GM10266 (cell line): ENCODE results near the gene ELAVL1.

Experiments
- DNase-seq: peaks from one replicate; pipeline ENCODE4 v3.0.0; 2012; ENCODE audit errors: extremely low spot score
- CTCF ChIP-seq: IDR thresholded peaks from 2 replicates; pipeline ENCODE4 v1.5.1; 2012; ENCODE audit warnings: mild to moderate bottlenecking, low read depth; ENCODE audit not compliant: control insufficient read depth, insufficient read depth; ENCODE audit errors: missing control alignments

Gene ELAVL1

DNA sequence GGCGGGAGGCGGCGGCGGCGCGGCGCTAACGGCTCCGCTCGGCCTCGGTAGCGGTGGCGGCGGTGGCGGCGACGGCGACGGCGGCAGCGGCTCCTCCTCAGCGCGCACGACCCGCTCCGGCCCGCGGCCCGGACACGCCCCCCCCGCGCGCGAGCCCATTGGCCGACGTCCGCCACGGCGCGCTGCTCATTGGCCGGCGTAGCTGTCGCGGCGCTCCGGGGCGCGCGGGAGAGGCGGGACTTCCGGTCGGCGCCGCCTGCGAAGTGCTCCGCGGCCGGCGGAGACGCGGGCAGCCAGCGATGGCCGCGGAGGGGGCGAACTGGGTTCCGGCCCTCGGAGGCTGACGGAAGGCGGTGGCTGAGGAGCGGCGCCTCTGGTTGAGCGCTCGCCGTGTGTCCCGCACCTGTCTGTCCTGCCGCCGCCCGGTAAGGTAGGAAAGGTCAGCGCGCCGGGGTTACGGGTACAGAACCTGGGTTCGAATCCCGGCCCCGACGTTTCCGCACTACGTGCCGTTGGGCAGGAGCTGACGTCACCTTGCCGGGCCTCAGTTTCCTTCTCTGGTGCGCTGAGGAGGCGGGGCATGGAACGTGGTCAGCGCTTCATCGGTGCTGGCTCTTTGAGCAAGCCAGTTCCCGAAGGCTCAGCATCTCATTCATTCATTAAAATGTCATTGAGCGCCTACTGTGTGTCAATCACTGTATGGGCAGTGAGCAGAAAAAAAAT lies at the start of gene ELAVL1:
TSS of gene ELAVL1 (minus strand) at position 108 of the 723 bp plus-strand sequence. CDS start 13,826 bp downstream, outside the sequence.
- TF ChIP-seq CTCF: peak; percentile 5
- peak; percentile 99 for DNase-seq

DNA sequence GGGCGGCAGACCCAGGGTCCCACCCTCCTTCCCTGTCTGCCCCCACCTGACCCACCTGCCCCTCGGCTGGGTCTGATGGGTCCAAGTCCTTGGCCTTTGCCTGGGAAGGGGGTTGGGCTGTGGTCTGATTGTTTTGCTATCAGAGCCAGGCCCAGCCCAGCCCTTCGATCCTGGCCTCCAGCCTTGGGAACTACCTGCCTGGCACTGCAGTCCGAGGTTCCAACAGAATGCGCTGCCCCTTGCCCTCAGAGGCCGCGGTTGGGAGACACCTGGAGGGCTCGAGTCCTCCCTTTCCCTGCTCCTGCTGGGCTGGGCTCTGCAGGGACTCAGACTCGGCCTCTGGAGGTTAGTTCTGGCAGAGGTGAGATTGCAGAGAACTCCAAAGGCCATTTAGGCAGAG lies 48.7 kb upstream of the ELAVL1 start:
- no peak for DNase-seq
- TF ChIP-seq CTCF: no peak

DNA sequence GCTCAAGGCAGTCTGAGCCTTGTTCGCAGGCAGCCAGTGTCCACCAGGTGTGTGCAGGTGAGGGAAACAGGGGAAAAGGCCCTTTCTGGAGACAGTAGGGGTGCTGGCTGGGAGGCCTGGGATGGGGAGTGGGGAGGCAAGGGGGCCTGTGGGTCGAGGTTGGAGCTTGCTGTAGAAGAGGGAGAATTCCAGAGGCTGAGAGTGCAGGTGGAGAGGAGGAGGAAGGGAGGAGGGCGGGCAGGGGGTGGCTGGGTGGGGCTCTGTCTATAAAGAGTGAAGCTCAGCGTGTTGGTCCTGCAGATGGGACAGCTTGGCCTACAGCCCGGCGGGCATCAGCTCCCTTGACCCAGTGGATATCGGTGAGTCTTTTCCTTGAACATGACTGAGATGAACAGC lies 47.0 kb upstream of the ELAVL1 start, which contains the start of gene CCL25:
TSS of gene CCL25 (plus strand) at position 297 of the 396 bp plus-strand sequence. CDS start 290 bp downstream, outside the sequence.
- no peak for DNase-seq
- no peak for TF ChIP-seq CTCF

DNA sequence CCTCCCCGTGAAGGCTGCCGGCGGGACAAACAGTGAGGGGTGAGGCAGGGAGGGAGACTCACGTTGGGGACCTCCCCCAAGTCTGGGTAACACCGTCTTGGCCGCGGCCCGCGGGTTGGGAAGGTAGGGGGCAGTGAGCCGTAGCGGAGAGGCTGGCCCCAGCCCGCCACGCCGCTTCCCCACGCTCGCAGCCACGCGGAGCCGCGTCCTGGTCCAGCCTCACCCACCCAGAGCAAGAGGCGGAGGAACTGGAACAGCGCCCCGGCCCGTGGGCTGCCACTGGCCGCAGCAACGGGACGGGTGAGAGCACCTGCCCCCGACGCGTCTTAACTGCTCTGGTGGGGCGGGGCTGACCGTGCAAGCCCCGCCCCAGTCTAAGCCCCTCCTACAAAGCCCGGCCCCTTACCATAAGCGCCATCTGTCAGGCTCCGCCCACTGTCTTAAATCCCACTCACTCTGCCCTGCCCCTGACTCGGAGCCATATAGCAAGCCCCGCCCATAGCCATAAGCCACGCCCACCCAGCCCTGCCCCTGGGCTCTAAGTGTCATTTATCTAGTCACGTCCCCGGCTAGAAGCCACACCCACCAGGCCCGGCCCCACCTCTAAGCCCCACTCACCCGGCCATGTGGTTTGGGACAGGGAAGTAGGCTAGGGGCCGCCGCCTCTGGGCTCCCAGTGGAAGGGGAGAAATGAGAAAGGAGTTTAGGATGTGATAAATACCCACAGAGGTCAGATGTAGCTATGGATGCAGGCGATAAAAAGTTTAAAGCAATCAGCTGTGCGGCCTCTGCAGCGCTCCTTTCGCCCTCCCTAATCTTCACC lies 45.0 kb upstream of the ELAVL1 start:
- no peak for TF ChIP-seq CTCF
- DNase-seq: peak; percentile 98

GRCh38 chr19:8046569-8047165 lies 41.2 kb upstream of the ELAVL1 start:
- no peak for DNase-seq
- no peak for TF ChIP-seq CTCF

DNA sequence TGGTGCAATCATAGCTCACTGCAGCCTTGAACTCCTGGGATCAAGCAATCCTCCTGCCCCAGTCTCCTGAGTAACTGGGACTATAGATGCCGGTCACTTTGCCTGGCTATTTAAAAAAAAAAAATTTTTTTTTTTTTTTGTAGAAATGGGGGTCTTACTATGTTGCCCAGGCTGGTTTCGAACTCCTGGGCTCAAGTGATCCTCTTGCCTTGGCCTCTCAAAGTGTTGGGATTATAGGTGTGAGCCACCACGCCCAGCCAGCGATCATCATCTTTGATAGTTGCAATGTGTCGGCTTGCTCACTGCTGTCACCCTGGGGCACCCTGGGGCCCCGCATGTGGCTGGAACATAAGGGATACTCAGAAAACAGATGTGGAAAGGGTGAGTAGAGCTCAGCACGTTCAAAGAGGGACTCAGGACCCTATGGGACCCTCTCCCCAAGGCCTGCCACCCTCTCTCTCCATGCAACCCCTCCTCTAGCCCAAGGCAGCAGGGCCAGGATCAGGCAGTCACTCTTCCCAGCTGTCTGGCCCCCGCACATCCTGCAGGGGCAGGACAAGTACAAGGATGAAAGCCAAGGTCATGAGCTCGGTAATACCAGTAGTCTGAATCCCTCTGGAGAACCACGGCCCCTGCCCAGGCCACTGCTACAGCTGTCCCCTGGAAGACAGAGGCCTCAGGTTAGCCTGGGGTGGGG lies 40.6 kb upstream of the ELAVL1 start:
- TF ChIP-seq CTCF: no peak
- DNase-seq: no peak
